OCI-LY3 (cell line): ENCODE data around the gene SHROOM3.

Experiments
- H2AFZ ChIP-seq: fragments of 200-600, 300-600 bp; shearing (Covaris generic); 2 replicates; pipeline ENCODE4 v1.6.0; 2014; ENCODE audit warnings: antibody characterized with exemption, low read depth, low read length
- H3K27ac ChIP-seq: fragments of 200-600, 300-600 bp; sonication (generic); 2 replicates; pipeline ENCODE4 v1.5.1; 2014; ENCODE audit warnings: mild to moderate bottlenecking, low read length, moderate library complexity, mixed read lengths
- H3K27me3 ChIP-seq: fragments of 200-600, 300-600 bp; sonication (generic); 2 replicates; pipeline ENCODE4 v1.6.1; 2014; ENCODE audit warnings: low read depth, low read length, mixed read lengths
- H3K36me3 ChIP-seq: fragments of 200-600, 300-600 bp; sonication (generic); replicated peaks from 2 replicates; pipeline ENCODE3; 2014; ENCODE audit warnings: low read depth, low read length, mixed read lengths
- H3K4me1 ChIP-seq: fragments of 300-600, 200-600 bp; sonication (generic); 2 replicates; pipeline ENCODE4 v1.6.1; 2014; ENCODE audit warnings: low read length, mixed read lengths
- H3K4me2 ChIP-seq: fragments of 200-600, 300-600 bp; sonication (generic); 2 replicates; pipeline ENCODE4 v1.6.1; 2014; ENCODE audit warnings: low read length, mixed read lengths
- H3K4me3 ChIP-seq: fragments of 300-600, 200-600 bp; sonication (generic); 2 replicates; pipeline ENCODE4 v1.5.1; 2014; ENCODE audit warnings: antibody characterized with exemption, mild to moderate bottlenecking, low read length, moderate library complexity
- H3K79me2 ChIP-seq: fragments of 300-600, 200-600 bp; shearing (Covaris generic); 2 replicates; pipeline ENCODE4 v1.6.1; 2014; ENCODE audit warnings: mild to moderate bottlenecking, low read length, mixed read lengths
- H3K9ac ChIP-seq: fragments of 300-600, 200-600 bp; shearing (Covaris generic); 2 replicates; pipeline ENCODE4 v1.6.0; 2014; ENCODE audit warnings: mild to moderate bottlenecking, low read length, moderate library complexity
- H3K9me3 ChIP-seq: fragments of 200-600, 300-600 bp; shearing (Covaris generic); 2 replicates; pipeline ENCODE4 v1.6.1; 2014; ENCODE audit warnings: low read length, mixed read lengths; ENCODE audit not compliant: insufficient read depth
- H4K20me1 ChIP-seq: fragments of 200-600, 300-600 bp; sonication (generic); 2 replicates; pipeline ENCODE4 v1.6.1; 2016; ENCODE audit warnings: low read length, mixed read lengths; ENCODE audit not compliant: insufficient read depth
- EZH2phosphoT487 ChIP-seq: fragments of 200-600 bp; shearing (Covaris generic); IDR thresholded peaks from 2 replicates; pipeline ENCODE4 v1.6.1; 2018; ENCODE audit warnings: antibody characterized with exemption, mixed run types, low read depth
- TF ChIP-seq, protein P1 (sequence below): fragments of 200-600, 300-600 bp; sonication (generic); IDR thresholded peaks from 2 replicates; pipeline ENCODE4 v1.5.1; 2014; ENCODE audit warnings: antibody characterized with exemption, low read length, low read depth

Gene SHROOM3

DNA sequence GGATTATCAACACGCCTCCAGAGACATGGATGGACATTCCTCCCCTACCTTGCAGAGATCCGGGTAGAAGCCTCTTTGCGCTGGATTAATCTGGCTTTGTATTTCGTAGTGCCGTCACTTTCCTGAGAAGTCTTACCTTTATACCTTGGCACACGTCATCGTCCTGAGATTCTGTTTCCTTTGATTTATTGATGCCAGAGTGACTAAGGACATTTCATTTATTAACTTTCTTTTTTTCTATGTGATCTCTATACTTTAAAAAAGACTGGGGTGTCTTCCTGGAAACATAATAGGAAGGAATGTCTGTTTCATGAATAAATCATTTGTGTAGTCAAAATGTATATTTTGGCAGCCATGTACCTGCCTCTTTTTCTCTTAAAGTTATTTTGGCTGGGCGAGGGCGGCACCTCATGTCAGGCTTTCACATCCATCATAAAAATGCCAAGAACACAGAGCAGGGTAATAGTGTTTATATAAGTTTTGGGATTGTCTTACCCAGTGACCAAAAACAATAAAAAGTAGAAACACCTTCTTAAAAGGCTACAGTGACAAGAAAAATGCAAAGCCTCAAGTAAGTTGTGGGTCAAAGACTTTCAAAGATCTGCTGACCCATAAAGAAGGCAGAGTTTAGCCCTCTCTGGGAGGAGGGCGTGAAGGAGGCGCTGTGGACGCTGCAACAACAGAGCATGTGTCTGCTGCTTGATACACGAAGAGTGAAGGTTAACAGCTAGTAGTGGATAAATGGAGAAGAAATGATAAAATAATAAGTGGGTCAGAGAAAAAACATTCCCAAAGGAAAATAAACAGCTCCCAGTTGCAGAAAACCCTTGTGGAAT is 124.4 kb downstream of the SHROOM3 start:
- no peak overlapping the region for H3K4me3 ChIP-seq
- H3K4me2 ChIP-seq = no peak overlapping the region
- H2AFZ ChIP-seq = no peak overlapping the region
- H3K9ac ChIP-seq = no peak overlapping the region
- no peaks in the 10 kb centered on the region for H3K79me2 ChIP-seq
- H3K4me1 ChIP-seq = no peaks in the 10 kb centered on the region
- H3K9me3 ChIP-seq = no peaks in the 10 kb centered on the region
- H3K36me3 ChIP-seq = no peaks in the 10 kb centered on the region
- no peaks in the 10 kb centered on the region for H4K20me1 ChIP-seq
- peaks cover 17% of the 10 kb centered on the region; the same call in 1 of the 2 replicates for H3K27me3 ChIP-seq
- H3K27ac ChIP-seq = no peak overlapping the region
- TF ChIP-seq EZH2phosphoT487 = no peak
- TF ChIP-seq, protein P1, sequence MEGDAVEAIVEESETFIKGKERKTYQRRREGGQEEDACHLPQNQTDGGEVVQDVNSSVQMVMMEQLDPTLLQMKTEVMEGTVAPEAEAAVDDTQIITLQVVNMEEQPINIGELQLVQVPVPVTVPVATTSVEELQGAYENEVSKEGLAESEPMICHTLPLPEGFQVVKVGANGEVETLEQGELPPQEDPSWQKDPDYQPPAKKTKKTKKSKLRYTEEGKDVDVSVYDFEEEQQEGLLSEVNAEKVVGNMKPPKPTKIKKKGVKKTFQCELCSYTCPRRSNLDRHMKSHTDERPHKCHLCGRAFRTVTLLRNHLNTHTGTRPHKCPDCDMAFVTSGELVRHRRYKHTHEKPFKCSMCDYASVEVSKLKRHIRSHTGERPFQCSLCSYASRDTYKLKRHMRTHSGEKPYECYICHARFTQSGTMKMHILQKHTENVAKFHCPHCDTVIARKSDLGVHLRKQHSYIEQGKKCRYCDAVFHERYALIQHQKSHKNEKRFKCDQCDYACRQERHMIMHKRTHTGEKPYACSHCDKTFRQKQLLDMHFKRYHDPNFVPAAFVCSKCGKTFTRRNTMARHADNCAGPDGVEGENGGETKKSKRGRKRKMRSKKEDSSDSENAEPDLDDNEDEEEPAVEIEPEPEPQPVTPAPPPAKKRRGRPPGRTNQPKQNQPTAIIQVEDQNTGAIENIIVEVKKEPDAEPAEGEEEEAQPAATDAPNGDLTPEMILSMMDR = no peak

DNA sequence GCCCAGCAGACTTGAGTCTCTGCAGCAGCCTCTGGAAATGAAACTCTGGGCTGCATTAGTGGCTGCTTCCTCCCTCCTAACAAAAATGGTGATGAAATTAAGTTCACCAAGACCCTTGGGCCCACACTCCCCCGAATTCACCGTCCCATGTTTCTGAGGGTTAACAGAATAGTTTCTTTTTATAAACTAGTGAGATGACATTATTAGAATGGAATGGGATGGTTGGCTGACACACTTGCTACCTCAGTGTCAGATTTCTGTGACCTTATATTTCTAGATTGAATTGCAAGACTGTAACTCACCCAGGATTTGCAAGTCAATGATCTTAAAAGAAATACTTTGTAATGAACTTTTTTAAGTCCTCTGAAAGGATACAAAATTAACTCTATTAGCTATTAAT is 127.1 kb downstream of the SHROOM3 start:
- H3K27me3 ChIP-seq = peaks cover 17% of the 10 kb centered on the region; the same call in 1 of the 2 replicates
- no peaks in the 10 kb centered on the region for H3K36me3 ChIP-seq
- no peaks in the 10 kb centered on the region for H3K4me1 ChIP-seq
- H3K27ac ChIP-seq = no peak overlapping the region
- H3K4me2 ChIP-seq = no peak overlapping the region
- no peaks in the 10 kb centered on the region for H3K9me3 ChIP-seq
- H3K9ac ChIP-seq = no peak overlapping the region
- no peak for TF ChIP-seq EZH2phosphoT487
- TF ChIP-seq, protein P1 = no peak
- no peak overlapping the region for H3K4me3 ChIP-seq
- no peaks in the 10 kb centered on the region for H3K79me2 ChIP-seq
- no peak overlapping the region for H2AFZ ChIP-seq
- no peaks in the 10 kb centered on the region for H4K20me1 ChIP-seq

DNA sequence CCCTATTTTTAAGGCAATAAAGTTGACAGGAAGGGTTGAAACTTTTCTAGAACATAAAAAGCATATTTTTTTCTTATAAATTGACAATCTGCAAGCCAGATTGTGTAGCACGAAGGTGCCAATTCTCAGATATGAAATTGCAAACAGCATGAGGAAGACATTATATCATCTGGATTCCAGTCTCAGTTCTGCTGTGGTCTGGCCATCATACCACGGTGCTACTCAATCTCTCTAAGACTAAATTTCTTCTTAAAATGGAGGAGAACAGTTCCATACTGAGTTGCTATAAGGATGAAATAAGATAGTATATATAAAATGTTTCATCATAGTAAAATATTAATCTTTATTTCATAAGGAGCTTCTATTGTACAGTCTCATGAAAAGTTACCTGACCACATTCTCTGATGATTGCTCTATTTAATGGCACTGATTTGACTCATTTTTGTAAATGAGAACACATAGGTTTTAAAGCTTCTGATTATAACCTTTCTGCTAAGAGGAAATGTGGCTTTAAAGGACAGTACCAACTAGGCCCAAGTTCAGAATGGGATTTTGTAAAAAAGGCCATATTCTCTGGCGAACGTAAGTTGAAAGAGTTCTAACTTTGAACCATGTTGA is 127.9 kb downstream of the SHROOM3 start:
- H3K4me2 ChIP-seq = no peak overlapping the region

More for the DNA sequence above, 127.9 kb downstream of the SHROOM3 start:
- Histone ChIP-seq H3K27ac (no peak overlapping the region), H2AFZ (no peak overlapping the region), H3K36me3 (no peaks in the 10 kb centered on the region), H3K27me3 (peaks cover 21% of the 10 kb centered on the region; the same call in 1 of the 2 replicates), H3K9me3 (no peaks in the 10 kb centered on the region), H3K79me2 (no peaks in the 10 kb centered on the region), H3K4me1 (no peaks in the 10 kb centered on the region), H3K4me3 (no peak overlapping the region), H4K20me1 (no peaks in the 10 kb centered on the region), H3K9ac (no peak overlapping the region)
- no peak for TF ChIP-seq EZH2phosphoT487
- TF ChIP-seq, protein P1 = no peak
